GM21576 (cell line): ENCODE data around the gene ZNF501.

Source experiments
- ATAC-seq: cut with Tn5 transposase; IDR thresholded peaks from one replicate; pipeline ENCODE4 v1.9.1; 2021; ENCODE audit warnings: mild to moderate bottlenecking, moderate library complexity; ENCODE audit not compliant: unreplicated experiment

The ZNF501 gene

GRCh38 chr3:44729384-44729910, at the start of gene ZNF501:
TSS of gene ZNF501 (plus strand) at chr3:44729635. CDS start at chr3:44734422, 4,787 bp downstream.
- peak; percentile 90 for ATAC-seq

GRCh38 chr3:44680921-44681455, 48.4 kb upstream of the ZNF501 start:
- no peak for ATAC-seq

GRCh38 chr3:44682182-44682896, 47.1 kb upstream of the ZNF501 start:
- no peak for ATAC-seq

GRCh38 chr3:44685128-44685800, 44.2 kb upstream of the ZNF501 start:
- peak; percentile 72 for ATAC-seq

- no peak for ATAC-seq
Observed at GRCh38 chr3:44687898-44688297, 41.5 kb upstream of the ZNF501 start.

- ATAC-seq = no peak
Observed at GRCh38 chr3:44712455-44713075, 16.9 kb upstream of the ZNF501 start, which contains the start of gene ZNF502. TSS of gene ZNF502 (plus strand) at chr3:44712660. CDS start at chr3:44720262, 7,602 bp downstream.

- no peak for ATAC-seq
Observed at GRCh38 chr3:44721231-44722102, 8.0 kb upstream of the ZNF501 start.

GRCh38 chr3:44722103-44722401, 7.4 kb upstream of the ZNF501 start:
- no peak for ATAC-seq

- no peak for ATAC-seq
Observed at GRCh38 chr3:44734646-44735168, 5.3 kb downstream of the ZNF501 start.

- no peak for ATAC-seq
Observed at GRCh38 chr3:44761101-44761423, 31.6 kb downstream of the ZNF501 start.

GRCh38 chr3:44761424-44762169, 32.2 kb downstream of the ZNF501 start, which contains the start of the genes KIAA1143 and KIF15:
TSS of gene KIAA1143 (minus strand) at chr3:44761619. CDS start at chr3:44761602, 17 bp downstream.
TSS of gene KIF15 (plus strand) at chr3:44761794. CDS start at chr3:44761866, 72 bp downstream.
- peak; percentile 86 for ATAC-seq

- no peak for ATAC-seq
Observed at GRCh38 chr3:44762170-44762677, 32.8 kb downstream of the ZNF501 start.

- ATAC-seq = no peak
Observed at GRCh38 chr3:44762690-44763089, 33.3 kb downstream of the ZNF501 start.

GRCh38 chr3:44764248-44764647, 34.8 kb downstream of the ZNF501 start:
- ATAC-seq = no peak

- ATAC-seq = no peak
Observed at GRCh38 chr3:44771424-44772098, 42.1 kb downstream of the ZNF501 start.

- ATAC-seq = no peak
Observed at GRCh38 chr3:44772099-44772442, 42.6 kb downstream of the ZNF501 start.

GRCh38 chr3:44782891-44783290, 53.5 kb downstream of the ZNF501 start:
- no peak for ATAC-seq
